GM21390 (cell line): ENCODE measurements around the gene RAP2C.
"Not testable (repeated sequence)": the region's sequence is repeated elsewhere in the genome, so short reads cannot be mapped to it uniquely, and the experiment has no call there.

Source experiments
- ATAC-seq: cut with Tn5 transposase; IDR thresholded peaks from one replicate; pipeline ENCODE4 v1.9.1; 2021; ENCODE audit not compliant: unreplicated experiment

RAP2C gene

GRCh38 chrX:132200976-132201375, 18.3 kb downstream of the RAP2C start:
- no peak for ATAC-seq

DNA sequence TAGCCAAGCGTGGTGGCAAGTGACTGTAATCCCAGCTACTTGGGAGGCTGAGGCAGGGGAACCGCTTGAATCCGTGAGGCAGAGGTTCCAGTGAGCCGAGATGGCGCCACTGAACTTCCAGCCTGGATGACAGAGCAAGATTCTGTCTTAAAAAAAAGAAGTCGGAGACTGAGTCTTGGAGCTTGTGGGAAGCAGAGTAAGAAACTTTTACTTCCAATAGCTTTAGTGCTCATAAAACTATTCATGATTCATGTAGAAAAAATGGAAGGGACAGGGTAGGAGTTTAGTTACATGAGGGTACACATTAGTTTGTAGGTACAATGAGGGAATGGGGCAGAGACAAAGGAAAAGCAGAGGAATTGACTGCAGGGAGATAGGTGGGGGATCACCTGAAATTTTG, 19.3 kb downstream of the RAP2C start:
- ATAC-seq, result no peak

DNA sequence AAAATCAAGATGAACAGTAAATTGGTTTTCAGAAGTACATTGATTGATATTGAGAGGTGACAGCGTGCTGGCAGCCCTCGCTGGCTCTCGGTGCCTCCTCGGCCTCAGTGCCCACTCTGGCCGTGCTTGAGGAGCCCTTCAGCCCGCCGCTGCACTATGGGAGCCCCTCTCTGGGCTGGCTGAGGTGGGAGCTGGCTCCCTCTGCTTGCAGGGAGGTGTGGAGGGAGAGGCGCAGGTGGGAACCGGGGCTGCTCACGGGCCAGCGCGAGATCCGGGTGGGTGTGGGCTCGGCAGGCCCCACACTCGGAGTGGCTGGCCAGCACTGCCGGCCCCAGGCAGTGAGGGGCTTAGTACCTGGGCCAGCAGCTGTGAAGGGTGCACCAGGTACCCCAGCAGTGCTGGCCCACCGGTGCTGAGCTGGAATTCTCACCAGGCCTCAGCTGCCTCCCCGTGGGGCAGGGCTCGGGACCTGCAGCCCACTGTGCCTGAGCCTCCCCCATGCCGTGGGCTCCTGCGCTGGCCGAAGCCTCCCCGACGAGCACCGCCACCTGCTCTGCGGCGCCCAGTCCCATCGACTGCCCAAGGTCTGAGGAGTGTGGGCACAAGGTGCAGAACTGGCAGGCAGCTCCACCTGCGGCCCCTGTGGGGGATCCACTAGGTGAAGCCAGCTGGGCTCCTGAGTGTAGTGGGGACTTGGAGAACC, 25.2 kb downstream of the RAP2C start:
- no peak for ATAC-seq

GRCh38 chrX:132191938-132192337, 27.3 kb downstream of the RAP2C start:
- ATAC-seq, result no peak

- ATAC-seq, result no peak
Observed at GRCh38 chrX:132188175-132188574, 31.1 kb downstream of the RAP2C start.

DNA sequence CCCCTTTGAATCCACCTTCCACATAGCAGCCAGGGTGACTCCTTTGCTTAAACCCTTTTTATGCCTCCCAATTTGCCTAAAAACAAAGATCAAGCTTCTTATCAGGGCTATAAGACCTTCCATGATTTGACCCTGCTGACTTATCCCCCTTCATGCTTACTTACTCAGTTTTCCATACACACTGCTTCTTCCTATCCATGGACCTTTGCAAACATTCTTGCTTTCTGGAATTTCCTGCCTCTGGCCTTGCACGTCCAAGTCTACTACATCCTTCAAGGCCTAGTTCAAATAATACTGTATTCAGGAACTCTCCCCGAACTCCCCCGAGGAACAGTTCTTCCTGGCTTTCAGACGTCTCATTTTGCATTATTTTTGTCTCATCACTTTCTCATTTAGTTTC, 31.8 kb downstream of the RAP2C start:
- no peak for ATAC-seq

- no peak for ATAC-seq
Observed at GRCh38 chrX:132184871-132185270, 34.4 kb downstream of the RAP2C start.

- ATAC-seq, result no peak
Observed at GRCh38 chrX:132181364-132181763, 37.9 kb downstream of the RAP2C start.

DNA sequence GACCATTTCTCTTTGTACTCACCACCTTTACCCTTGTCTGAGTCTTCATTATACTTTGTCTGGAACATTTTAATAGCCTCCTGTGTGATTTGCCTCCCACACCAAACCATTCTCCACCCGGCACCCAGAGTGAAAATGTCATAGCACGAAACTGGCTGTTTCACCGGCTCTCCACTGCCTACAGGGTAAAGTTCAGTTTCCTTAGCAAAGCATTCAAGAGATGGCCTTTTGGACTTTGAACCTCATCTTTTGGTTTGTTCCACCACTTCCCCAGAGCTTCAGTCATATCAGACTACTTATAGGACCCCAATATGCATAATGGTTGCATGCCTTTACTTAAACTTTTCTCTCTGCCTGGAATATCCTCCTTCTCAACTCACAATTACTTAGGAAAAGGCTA, 38.3 kb downstream of the RAP2C start:
- ATAC-seq, result no peak

DNA sequence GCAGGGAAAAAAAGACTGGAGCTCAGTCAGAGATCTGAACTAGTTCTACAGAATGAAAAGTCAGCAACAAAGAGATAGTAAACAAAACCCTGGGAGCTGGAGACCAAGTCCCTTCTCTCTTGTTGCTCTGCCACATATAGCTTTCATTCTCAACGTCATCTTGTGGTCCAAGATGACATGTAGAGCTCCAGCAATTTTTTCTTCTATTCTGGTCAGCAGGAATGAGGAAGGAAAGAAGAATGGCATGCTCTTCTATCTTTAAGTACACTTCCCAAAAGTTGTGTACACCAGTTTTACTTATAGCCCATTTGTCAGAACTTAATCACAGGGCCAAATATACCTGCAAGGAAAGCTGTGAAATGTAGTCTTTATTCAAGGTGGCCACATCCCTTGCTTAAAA, 45.6 kb downstream of the RAP2C start:
- no peak for ATAC-seq

- no peak for ATAC-seq
Observed at GRCh38 chrX:132171881-132172280, 47.4 kb downstream of the RAP2C start.

DNA sequence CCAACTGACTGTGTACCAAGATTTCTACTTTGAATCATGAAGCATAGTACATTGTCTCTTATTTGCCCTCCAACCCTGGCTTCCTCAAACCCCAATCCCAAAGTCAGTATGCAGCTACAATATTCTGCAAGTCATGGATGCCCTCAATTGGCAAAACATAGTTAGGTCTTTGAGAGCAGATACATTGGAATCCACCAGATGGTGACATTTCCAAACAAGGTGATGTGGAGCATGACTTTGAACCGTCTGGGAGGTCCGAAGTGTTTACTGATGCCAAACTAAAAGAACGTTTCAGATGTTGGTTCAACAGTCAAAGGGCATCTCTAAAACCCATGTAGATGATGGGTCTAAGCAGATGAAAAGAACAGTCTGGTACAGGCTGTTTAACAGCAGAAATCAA, 47.8 kb downstream of the RAP2C start:
- no peak for ATAC-seq

DNA sequence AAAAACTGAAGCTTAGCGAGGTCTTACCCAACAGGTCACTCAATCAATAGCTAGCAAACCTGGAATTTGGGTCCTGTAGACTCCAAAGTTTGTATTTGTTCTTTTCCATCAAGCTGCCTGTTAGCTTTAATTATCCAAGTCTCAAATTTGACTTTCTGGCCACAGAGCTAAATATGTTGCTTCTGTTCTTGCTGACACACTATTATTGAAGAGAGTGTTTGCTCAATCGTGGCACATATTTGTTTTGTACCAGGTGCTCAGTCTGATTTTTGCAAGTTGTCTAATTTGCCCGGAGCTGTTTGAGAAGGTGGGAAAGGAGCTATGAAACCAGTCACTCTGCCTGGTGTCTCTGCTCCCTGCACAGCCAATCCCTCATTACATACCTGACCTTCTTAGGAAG, 49.7 kb downstream of the RAP2C start:
- ATAC-seq, result no peak

- no peak for ATAC-seq
Observed at GRCh38 chrX:132165651-132166050, 53.6 kb downstream of the RAP2C start.

GRCh38 chrX:132165005-132165404, 54.2 kb downstream of the RAP2C start:
- no peak for ATAC-seq

DNA sequence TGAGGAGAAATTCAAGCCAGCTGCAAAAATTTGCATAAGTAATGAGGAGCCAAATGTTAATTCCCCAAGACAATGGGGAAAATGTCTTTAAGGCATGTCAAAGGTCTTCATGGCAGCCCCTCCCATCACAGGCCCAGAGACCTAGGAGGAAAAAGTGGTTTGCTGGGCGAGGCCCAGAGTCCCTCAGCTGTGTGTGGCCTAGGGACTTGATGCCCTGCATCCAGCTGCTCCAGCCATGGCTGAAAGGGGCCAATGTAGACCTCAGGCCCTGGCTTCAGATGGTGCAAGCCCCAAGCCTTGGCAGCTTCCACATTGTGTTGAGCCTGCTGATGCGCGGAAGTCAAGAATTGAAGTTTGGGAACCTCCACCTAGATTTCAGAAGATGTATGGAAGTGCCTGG, 56.2 kb downstream of the RAP2C start:
- ATAC-seq, result not testable (repeated sequence)

DNA sequence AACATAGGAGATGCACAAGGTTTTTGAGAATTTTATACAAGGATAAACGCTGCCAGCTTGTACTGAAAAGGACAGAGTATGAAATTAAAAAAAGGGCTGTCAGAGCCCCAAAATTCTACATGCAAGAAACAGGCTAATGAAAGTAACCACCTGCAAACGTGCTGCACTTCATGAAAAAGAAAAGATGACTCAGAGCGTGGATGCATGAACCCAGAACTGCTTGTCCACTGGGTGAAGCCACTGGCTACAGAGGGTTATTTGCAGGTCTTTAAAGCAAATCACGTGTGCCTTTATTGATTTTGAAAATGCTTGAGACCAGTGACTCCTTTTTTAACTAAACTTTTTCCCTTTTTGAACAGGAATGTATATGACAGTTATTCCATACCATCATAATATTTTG, 66.1 kb downstream of the RAP2C start:
- peak; percentile 69 for ATAC-seq
